Left ventricle myocardium inferior (tissue), 1 donor: Measurements from ENCODE around the gene GNG7. TPM values are rescaled to one million over a fixed set of nuclear protein-coding genes. Genes with fewer than 3 reads are reported as not detected.
"Not testable (repeated sequence)": the region's sequence is repeated elsewhere in the genome, so short reads cannot be mapped to it uniquely, and the experiment has no call there.

Experiments
- DNase-seq: peaks from one replicate; pipeline ENCODE4 v3.0.0-alpha.2; 2020
- H3K27ac ChIP-seq: fragments of 200-600 bp; replicated peaks from 2 replicates; pipeline ENCODE4 v1.8.0; 2021
- H3K27me3 ChIP-seq: fragments of 200-600 bp; 2 replicates; pipeline ENCODE4 v1.8.0; 2021; ENCODE audit warnings: low read depth
- H3K36me3 ChIP-seq: fragments of 200-600 bp; 2 replicates; pipeline ENCODE4 v1.8.0; 2021
- H3K4me1 ChIP-seq: fragments of 200-600 bp; 2 replicates; pipeline ENCODE4 v1.8.0; 2021
- H3K4me3 ChIP-seq: fragments of 200-600 bp; 2 replicates; pipeline ENCODE4 v1.8.0; 2021; ENCODE audit warnings: mild to moderate bottlenecking, moderate library complexity
- H3K9me3 ChIP-seq: fragments of 200-600 bp; replicated peaks from 2 replicates; pipeline ENCODE4 v1.8.0; 2021
- intact Hi-C: fragments of 100-400 bp; cut with micrococcal nuclease; formaldehyde crosslinking; loops from one replicate; pipeline ENCODE4 v1.11.0; 2022
- total RNA-seq: library from RNA; stranded (reverse); fragmentation: NEBNext Ultra II Directional; extraction: Animal tissue kit (Norgen Biotek cat#: 25700); gene quantifications from one replicate; pipeline ENCODE4 v1.2.1, GENCODE V29; 2021
- TF ChIP-seq, protein P1 (sequence below): fragments of 200-600 bp; IDR thresholded peaks from 2 replicates; pipeline ENCODE4 v1.8.0; 2021; ENCODE audit warnings: antibody characterized with exemption, mild to moderate bottlenecking, borderline replicate concordance
- donor health status: DM: no; HTN: yes; CAD: no; lungs with severe emphysema.

The GNG7 gene
- total RNA-seq, 1 donor from 2014 or later = 46.6 TPM

GRCh38 chr19:2646866-2647535 lies 55.5 kb downstream of the GNG7 start:
- intact Hi-C loops = loop anchor here (5.0 to 10.0 kb wide), 2 partner anchors 100 to 228 kb away; no protein-coding TSS in a partner anchor
- TF ChIP-seq, protein P1, sequence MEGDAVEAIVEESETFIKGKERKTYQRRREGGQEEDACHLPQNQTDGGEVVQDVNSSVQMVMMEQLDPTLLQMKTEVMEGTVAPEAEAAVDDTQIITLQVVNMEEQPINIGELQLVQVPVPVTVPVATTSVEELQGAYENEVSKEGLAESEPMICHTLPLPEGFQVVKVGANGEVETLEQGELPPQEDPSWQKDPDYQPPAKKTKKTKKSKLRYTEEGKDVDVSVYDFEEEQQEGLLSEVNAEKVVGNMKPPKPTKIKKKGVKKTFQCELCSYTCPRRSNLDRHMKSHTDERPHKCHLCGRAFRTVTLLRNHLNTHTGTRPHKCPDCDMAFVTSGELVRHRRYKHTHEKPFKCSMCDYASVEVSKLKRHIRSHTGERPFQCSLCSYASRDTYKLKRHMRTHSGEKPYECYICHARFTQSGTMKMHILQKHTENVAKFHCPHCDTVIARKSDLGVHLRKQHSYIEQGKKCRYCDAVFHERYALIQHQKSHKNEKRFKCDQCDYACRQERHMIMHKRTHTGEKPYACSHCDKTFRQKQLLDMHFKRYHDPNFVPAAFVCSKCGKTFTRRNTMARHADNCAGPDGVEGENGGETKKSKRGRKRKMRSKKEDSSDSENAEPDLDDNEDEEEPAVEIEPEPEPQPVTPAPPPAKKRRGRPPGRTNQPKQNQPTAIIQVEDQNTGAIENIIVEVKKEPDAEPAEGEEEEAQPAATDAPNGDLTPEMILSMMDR = no peak
- no peaks in the 10 kb centered on the region for H3K27me3 ChIP-seq
- no peak for DNase-seq
- peaks cover 5% of the 10 kb centered on the region for H3K9me3 ChIP-seq
- H3K4me1 ChIP-seq = peaks cover 4% of the 10 kb centered on the region
- no peak overlapping the region for H3K27ac ChIP-seq
- H3K4me3 ChIP-seq = no peak overlapping the region
- no peaks in the 10 kb centered on the region for H3K36me3 ChIP-seq

GRCh38 chr19:2645826-2646225 lies 56.7 kb downstream of the GNG7 start:
- H3K9me3 ChIP-seq = peaks cover 5% of the 10 kb centered on the region
- H3K36me3 ChIP-seq = no peaks in the 10 kb centered on the region
- peaks cover 4% of the 10 kb centered on the region for H3K4me1 ChIP-seq
- TF ChIP-seq, protein P1 = no peak
- no peak overlapping the region for H3K27ac ChIP-seq
- no peaks in the 10 kb centered on the region for H3K27me3 ChIP-seq
- intact Hi-C loops = loop anchor here (5.0 to 10.0 kb wide), 2 partner anchors 101 to 229 kb away; no protein-coding TSS in a partner anchor
- DNase-seq = no peak
- H3K4me3 ChIP-seq = no peak overlapping the region

GRCh38 chr19:2643123-2643737 lies 59.3 kb downstream of the GNG7 start:
- H3K27ac ChIP-seq, DNase-seq, H3K9me3 ChIP-seq, H3K27me3 ChIP-seq, H3K4me1 ChIP-seq, H3K4me3 ChIP-seq, H3K36me3 ChIP-seq: not testable (repeated sequence)
- intact Hi-C loops = loop anchor here (10.0 kb wide), 1 partner anchor 232 kb away; no protein-coding TSS in a partner anchor

GRCh38 chr19:2641332-2641698 lies 61.2 kb downstream of the GNG7 start:
- intact Hi-C loops = loop anchor here (10.0 kb wide), 1 partner anchor 233 kb away; no protein-coding TSS in a partner anchor
- H3K27me3 ChIP-seq = peaks cover 10% of the 10 kb centered on the region
- no peak overlapping the region for H3K27ac ChIP-seq
- H3K36me3 ChIP-seq = no peaks in the 10 kb centered on the region
- H3K4me3 ChIP-seq = no peak overlapping the region
- TF ChIP-seq, protein P1 = no peak
- peaks cover 17% of the 10 kb centered on the region for H3K4me1 ChIP-seq
- no peak for DNase-seq
- H3K9me3 ChIP-seq = no peaks in the 10 kb centered on the region

DNA sequence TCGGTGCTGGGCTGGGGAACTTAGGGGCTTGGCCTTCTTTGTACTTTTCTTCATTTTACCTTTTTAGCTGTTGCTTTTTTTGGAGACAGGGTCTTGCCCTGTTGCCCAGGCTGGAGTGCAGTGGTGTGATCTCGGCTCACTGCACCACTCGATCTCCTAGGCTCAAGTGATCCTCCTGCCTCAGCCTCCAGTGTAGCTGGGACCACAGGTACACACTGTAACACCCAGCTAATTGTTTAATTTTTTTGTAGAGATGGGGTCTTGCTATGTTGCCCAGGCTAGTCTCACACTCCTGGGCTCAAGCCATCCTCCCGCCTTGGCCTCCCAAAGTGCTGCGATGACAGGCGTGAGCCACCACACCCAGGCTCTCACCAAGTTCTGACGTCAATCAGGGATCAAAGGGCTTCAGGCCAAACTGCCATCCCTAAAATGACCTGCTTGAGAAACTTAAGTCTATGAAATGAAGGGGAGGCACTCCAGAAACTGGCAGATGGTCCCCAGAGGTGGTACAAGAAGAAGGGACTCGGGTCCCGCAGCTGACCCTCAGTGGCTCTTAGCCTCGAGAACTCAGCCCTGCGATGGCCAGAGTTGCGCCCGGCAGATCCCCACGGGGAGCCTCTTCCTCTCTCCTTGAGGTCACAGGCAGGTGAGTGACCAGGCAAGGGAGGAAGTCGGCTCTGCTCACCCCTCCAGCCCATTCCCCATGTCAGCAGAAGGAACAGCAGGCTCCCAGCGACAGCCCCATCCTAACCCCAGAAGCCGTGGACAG lies 61.7 kb downstream of the GNG7 start:
- Histone ChIP-seq H3K4me3 (no peak overlapping the region), H3K27ac (no peak overlapping the region), H3K27me3 (peaks cover 10% of the 10 kb centered on the region), H3K4me1 (peaks cover 23% of the 10 kb centered on the region), H3K9me3 (no peaks in the 10 kb centered on the region), H3K36me3 (no peaks in the 10 kb centered on the region)
- intact Hi-C loops = loop anchor here (10.0 kb wide), 1 partner anchor 234 kb away; no protein-coding TSS in a partner anchor
- DNase-seq = no peak
- TF ChIP-seq, protein P1 = no peak
